Measurements from ENCODE around the gene CMTM8. TPM values are rescaled to one million over a fixed set of nuclear protein-coding genes. Genes with fewer than 3 reads are reported as not detected.

The CMTM8 gene
- total RNA-seq, 1 donor from 2014 or later: not detected

GRCh38 chr3:32398531-32398930 lies 160.1 kb downstream of the CMTM8 start:
- peak overlapping the region; percentile 36 for H3K27ac ChIP-seq (ENCODE audit: low read depth, low read length)
- H3K4me3 ChIP-seq (ENCODE audit: low read length in 3 of 3): no peak overlapping the region
- H3K36me3 ChIP-seq (ENCODE audit: control insufficient read depth in 3 of 3, insufficient read depth in 3 of 3, low read length in 3 of 3): no peaks in the 10 kb centered on the region
- no peak overlapping the region for H3K9ac ChIP-seq (ENCODE audit: low read depth in 1 of 3, low read length in 3 of 3)
- no peaks in the 10 kb centered on the region for H3K27me3 ChIP-seq (ENCODE audit: control insufficient read depth in 3 of 3, insufficient read depth in 3 of 3, low read length in 3 of 3)
- H3K4me1 ChIP-seq (ENCODE audit: control insufficient read depth in 3 of 3, insufficient read depth in 3 of 3, low read length in 3 of 3): peaks cover 8 to 12% (median 9%) of the 10 kb centered on the region in 3 donors
- no peaks in the 10 kb centered on the region for H3K9me3 ChIP-seq (ENCODE audit: control insufficient read depth in 3 of 3, low read length in 3 of 3)

GRCh38 chr3:32399030-32399620 lies 160.6 kb downstream of the CMTM8 start:
- no peaks in the 10 kb centered on the region for H3K36me3 ChIP-seq (ENCODE audit: control insufficient read depth in 3 of 3, insufficient read depth in 3 of 3, low read length in 3 of 3)
- H3K27ac ChIP-seq (ENCODE audit: low read depth, low read length): peak overlapping the region; percentile 36
- H3K4me1 ChIP-seq (ENCODE audit: control insufficient read depth in 3 of 3, insufficient read depth in 3 of 3, low read length in 3 of 3): peaks cover 8 to 12% (median 9%) of the 10 kb centered on the region in 3 donors

DNA sequence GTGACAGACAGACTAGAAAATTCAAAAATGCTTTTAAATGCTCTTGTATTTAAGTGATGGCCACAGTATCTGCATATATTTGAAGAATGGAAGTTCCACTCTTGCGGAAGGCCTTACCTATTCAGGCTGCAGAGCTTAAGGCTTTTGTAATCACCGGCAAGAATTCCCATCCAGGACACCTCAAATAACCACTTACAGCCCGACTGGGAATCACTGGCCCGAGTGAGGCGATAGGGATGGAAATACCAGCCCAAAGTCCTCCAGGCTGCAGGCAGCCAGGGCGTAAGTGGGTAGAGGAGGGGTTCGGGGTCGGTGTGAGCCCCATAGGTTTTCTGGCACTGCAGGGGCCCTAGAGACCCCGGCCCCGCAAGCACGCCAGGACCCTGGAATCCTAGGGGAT lies 162.6 kb downstream of the CMTM8 start:
- Histone ChIP-seq H3K36me3 (ENCODE audit: control insufficient read depth in 3 of 3, insufficient read depth in 3 of 3, low read length in 3 of 3) (no peaks in the 10 kb centered on the region), H3K4me1 (ENCODE audit: control insufficient read depth in 3 of 3, insufficient read depth in 3 of 3, low read length in 3 of 3) (peaks cover 8 to 12% (median 9%) of the 10 kb centered on the region in 3 donors), H3K9me3 (ENCODE audit: control insufficient read depth in 3 of 3, low read length in 3 of 3) (no peaks in the 10 kb centered on the region), H3K27ac (ENCODE audit: low read depth, low read length) (peak overlapping the region; percentile 81), H3K9ac (ENCODE audit: low read depth in 1 of 3, low read length in 3 of 3) (peak overlapping the region; percentile 64 to 81 (median 74)), H3K27me3 (ENCODE audit: control insufficient read depth in 3 of 3, insufficient read depth in 3 of 3, low read length in 3 of 3) (no peaks in the 10 kb centered on the region), H3K4me3 (ENCODE audit: low read length in 3 of 3) (peak overlapping the region; percentile 66 to 77 (median 68))

More at GRCh38 chr3:32399030-32399620, 160.6 kb downstream of the CMTM8 start:
- Histone ChIP-seq H3K9me3 (ENCODE audit: control insufficient read depth in 3 of 3, low read length in 3 of 3) (no peaks in the 10 kb centered on the region), H3K4me3 (ENCODE audit: low read length in 3 of 3) (no peak overlapping the region), H3K27me3 (ENCODE audit: control insufficient read depth in 3 of 3, insufficient read depth in 3 of 3, low read length in 3 of 3) (no peaks in the 10 kb centered on the region), H3K9ac (ENCODE audit: low read depth in 1 of 3, low read length in 3 of 3) (no peak overlapping the region)

GRCh38 chr3:32401556-32402081 lies 163.1 kb downstream of the CMTM8 start:
- H3K4me1 ChIP-seq (ENCODE audit: control insufficient read depth in 3 of 3, insufficient read depth in 3 of 3, low read length in 3 of 3): peaks cover 8 to 12% (median 9%) of the 10 kb centered on the region in 3 donors
- peak overlapping the region; percentile 81 for H3K27ac ChIP-seq (ENCODE audit: low read depth, low read length)
- no peaks in the 10 kb centered on the region for H3K9me3 ChIP-seq (ENCODE audit: control insufficient read depth in 3 of 3, low read length in 3 of 3)
- peak overlapping the region; percentile 64 to 81 (median 74) for H3K9ac ChIP-seq (ENCODE audit: low read depth in 1 of 3, low read length in 3 of 3)
- H3K36me3 ChIP-seq (ENCODE audit: control insufficient read depth in 3 of 3, insufficient read depth in 3 of 3, low read length in 3 of 3): no peaks in the 10 kb centered on the region
- H3K4me3 ChIP-seq (ENCODE audit: low read length in 3 of 3): peak overlapping the region; percentile 66 to 77 (median 68)
- H3K27me3 ChIP-seq (ENCODE audit: control insufficient read depth in 3 of 3, insufficient read depth in 3 of 3, low read length in 3 of 3): no peaks in the 10 kb centered on the region

GRCh38 chr3:32403663-32404062 lies 165.2 kb downstream of the CMTM8 start:
- Histone ChIP-seq H3K9me3 (ENCODE audit: control insufficient read depth in 3 of 3, low read length in 3 of 3) (no peaks in the 10 kb centered on the region), H3K27ac (ENCODE audit: low read depth, low read length) (no peak overlapping the region), H3K4me3 (ENCODE audit: low read length in 3 of 3) (no peak overlapping the region), H3K9ac (ENCODE audit: low read depth in 1 of 3, low read length in 3 of 3) (no peak overlapping the region), H3K36me3 (ENCODE audit: control insufficient read depth in 3 of 3, insufficient read depth in 3 of 3, low read length in 3 of 3) (no peaks in the 10 kb centered on the region), H3K27me3 (ENCODE audit: control insufficient read depth in 3 of 3, insufficient read depth in 3 of 3, low read length in 3 of 3) (no peaks in the 10 kb centered on the region), H3K4me1 (ENCODE audit: control insufficient read depth in 3 of 3, insufficient read depth in 3 of 3, low read length in 3 of 3) (peaks cover 8 to 12% (median 9%) of the 10 kb centered on the region in 3 donors)

- H3K9me3 ChIP-seq (ENCODE audit: control insufficient read depth in 3 of 3, low read length in 3 of 3): no peaks in the 10 kb centered on the region
- H3K36me3 ChIP-seq (ENCODE audit: control insufficient read depth in 3 of 3, insufficient read depth in 3 of 3, low read length in 3 of 3): no peaks in the 10 kb centered on the region
- H3K4me1 ChIP-seq (ENCODE audit: control insufficient read depth in 3 of 3, insufficient read depth in 3 of 3, low read length in 3 of 3): peaks cover 7 to 12% (median 8%) of the 10 kb centered on the region in 3 donors
- no peaks in the 10 kb centered on the region for H3K27me3 ChIP-seq (ENCODE audit: control insufficient read depth in 3 of 3, insufficient read depth in 3 of 3, low read length in 3 of 3)
- H3K4me3 ChIP-seq (ENCODE audit: low read length in 3 of 3): no peak overlapping the region
- no peak overlapping the region for H3K9ac ChIP-seq (ENCODE audit: low read depth in 1 of 3, low read length in 3 of 3)
- H3K27ac ChIP-seq (ENCODE audit: low read depth, low read length): no peak overlapping the region
Observed at GRCh38 chr3:32404714-32405113, 166.2 kb downstream of the CMTM8 start.

DNA sequence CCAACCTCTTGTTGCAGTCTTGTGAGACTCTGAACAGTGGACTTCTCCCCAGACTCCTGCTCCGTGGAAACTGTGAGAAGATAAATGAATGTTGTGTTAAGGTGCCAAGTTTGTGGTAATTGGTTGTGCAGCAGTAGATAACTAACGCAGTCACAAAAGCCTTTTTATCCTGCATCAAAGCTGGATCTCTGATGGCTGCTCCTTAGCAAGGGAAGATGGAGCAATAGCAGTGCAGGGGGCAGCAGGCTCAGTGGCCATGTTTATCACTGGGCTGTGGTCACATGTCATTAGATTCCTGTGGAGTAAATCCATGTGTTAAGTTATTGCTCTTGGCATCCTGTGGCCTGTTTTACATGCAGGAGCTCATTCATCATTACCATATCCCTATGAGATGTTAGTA lies 166.7 kb downstream of the CMTM8 start:
- Histone ChIP-seq H3K36me3 (ENCODE audit: control insufficient read depth in 3 of 3, insufficient read depth in 3 of 3, low read length in 3 of 3) (no peaks in the 10 kb centered on the region), H3K9ac (ENCODE audit: low read depth in 1 of 3, low read length in 3 of 3) (no peak overlapping the region), H3K27ac (ENCODE audit: low read depth, low read length) (no peak overlapping the region), H3K27me3 (ENCODE audit: control insufficient read depth in 3 of 3, insufficient read depth in 3 of 3, low read length in 3 of 3) (no peaks in the 10 kb centered on the region), H3K9me3 (ENCODE audit: control insufficient read depth in 3 of 3, low read length in 3 of 3) (no peaks in the 10 kb centered on the region), H3K4me1 (ENCODE audit: control insufficient read depth in 3 of 3, insufficient read depth in 3 of 3, low read length in 3 of 3) (peaks cover 7 to 12% (median 8%) of the 10 kb centered on the region in 3 donors), H3K4me3 (ENCODE audit: low read length in 3 of 3) (no peak overlapping the region)

DNA sequence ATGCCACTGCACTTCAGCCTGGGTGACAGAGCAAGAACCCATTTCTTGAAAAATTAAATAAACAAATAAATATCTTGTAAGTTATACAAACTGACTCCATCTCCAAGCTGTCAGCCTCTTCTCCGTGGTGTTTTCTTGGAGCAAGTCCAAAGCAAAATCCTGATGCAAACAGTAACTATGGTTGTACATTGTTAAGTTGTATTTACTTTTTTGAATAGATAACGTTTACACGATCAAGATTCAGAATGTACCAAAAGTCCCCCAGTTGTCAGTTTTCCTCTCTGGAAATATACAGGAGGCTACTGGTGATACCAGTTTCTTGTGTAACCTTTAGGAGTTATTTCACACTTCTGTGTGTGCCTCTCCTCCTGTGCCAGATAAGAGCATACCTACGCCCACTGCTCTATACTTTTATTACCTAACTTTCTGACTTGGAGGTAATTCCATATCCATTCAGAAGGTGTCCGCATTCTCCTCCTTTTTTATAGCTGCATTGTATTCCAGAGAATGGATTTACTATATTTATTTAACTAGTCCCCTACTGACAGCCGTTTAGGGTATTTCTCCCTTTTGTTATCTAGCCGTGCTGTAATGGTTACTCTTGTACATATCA lies 167.3 kb downstream of the CMTM8 start:
- no peaks in the 10 kb centered on the region for H3K9me3 ChIP-seq (ENCODE audit: control insufficient read depth in 3 of 3, low read length in 3 of 3)
- H3K27ac ChIP-seq (ENCODE audit: low read depth, low read length): no peak overlapping the region
- peaks cover 7 to 8% (median 7%) of the 10 kb centered on the region in 3 donors for H3K4me1 ChIP-seq (ENCODE audit: control insufficient read depth in 3 of 3, insufficient read depth in 3 of 3, low read length in 3 of 3)

DNA sequence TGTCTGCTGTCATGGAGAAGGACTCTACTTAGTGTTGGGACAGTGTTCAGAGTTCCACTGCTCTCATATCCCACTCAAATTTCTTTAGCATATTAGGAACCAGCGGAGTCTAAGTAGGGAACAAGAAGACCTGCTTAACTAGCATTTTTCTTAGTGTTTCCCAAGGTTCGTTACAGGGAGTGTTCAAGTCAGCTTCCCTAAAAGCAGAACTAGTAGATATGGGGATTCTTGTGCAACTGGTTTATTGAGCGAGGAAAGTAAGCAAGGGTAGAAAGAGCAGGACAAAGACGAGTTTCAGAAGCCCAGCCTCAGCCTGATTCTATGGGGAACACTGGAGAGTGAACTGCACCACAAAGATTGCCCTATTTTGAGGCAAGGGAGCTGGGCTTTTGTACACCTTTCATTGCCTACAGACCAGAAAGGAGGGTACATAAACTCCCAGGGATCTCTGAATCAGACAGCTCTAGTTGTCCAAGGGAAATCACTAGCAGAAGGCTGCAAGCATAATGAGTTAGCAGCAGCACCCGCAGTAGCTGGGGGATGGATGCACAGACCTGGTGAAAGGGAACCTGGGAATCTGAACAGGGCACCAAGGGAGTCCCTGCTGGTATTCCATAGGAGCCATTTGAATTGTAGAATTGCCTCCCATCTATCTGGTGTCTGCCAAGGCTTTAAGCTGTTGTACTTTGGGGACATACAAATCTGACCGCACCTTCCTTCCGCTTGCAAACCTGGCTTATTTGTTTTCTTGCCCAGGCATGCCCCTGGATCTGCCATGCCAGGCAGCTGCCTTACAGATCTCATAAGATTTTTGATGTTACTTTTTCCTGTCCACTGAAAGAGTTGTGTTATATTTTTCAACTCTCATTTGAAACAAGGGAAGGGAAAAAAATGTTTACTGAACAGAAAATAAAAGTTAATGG lies 168.3 kb downstream of the CMTM8 start:
- H3K27me3 ChIP-seq (ENCODE audit: control insufficient read depth in 3 of 3, insufficient read depth in 3 of 3, low read length in 3 of 3): no peaks in the 10 kb centered on the region
- H3K4me3 ChIP-seq (ENCODE audit: low read length in 3 of 3): no peak overlapping the region
- peak overlapping the region; percentile 30 for H3K27ac ChIP-seq (ENCODE audit: low read depth, low read length)
- peaks cover 0 to 3% (median 2%) of the 10 kb centered on the region in 3 donors for H3K4me1 ChIP-seq (ENCODE audit: control insufficient read depth in 3 of 3, insufficient read depth in 3 of 3, low read length in 3 of 3)
- no peak overlapping the region for H3K9ac ChIP-seq (ENCODE audit: low read depth in 1 of 3, low read length in 3 of 3)
- no peaks in the 10 kb centered on the region for H3K36me3 ChIP-seq (ENCODE audit: control insufficient read depth in 3 of 3, insufficient read depth in 3 of 3, low read length in 3 of 3)
- no peaks in the 10 kb centered on the region for H3K9me3 ChIP-seq (ENCODE audit: control insufficient read depth in 3 of 3, low read length in 3 of 3)

More for the DNA sequence above, 167.3 kb downstream of the CMTM8 start:
- Histone ChIP-seq H3K9ac (ENCODE audit: low read depth in 1 of 3, low read length in 3 of 3) (no peak overlapping the region), H3K36me3 (ENCODE audit: control insufficient read depth in 3 of 3, insufficient read depth in 3 of 3, low read length in 3 of 3) (no peaks in the 10 kb centered on the region), H3K27me3 (ENCODE audit: control insufficient read depth in 3 of 3, insufficient read depth in 3 of 3, low read length in 3 of 3) (no peaks in the 10 kb centered on the region), H3K4me3 (ENCODE audit: low read length in 3 of 3) (no peak overlapping the region)

Data from skeletal muscle tissue (tissue), 4 donors.